K562 (cell line): Measurements from ENCODE around the gene THAP8. TPM values are rescaled to one million over a fixed set of nuclear protein-coding genes. Genes with fewer than 3 reads are reported as not detected.

Source experiments
- ATAC-seq: fragments of 200-7000 bp; cut with Tn5 transposase; 3 replicates; pipeline ENCODE4 v1.9.1; 2020; ENCODE audit warnings: moderate library complexity
- BruUV-seq: library from RNA; stranded (reverse); fragments of 400-500 nt; replicated peaks from 2 replicates; lab custom pipeline; 2021; lab: Mats Ljungman, UMichigan
- CTCF ChIA-PET: fragments of 300-600 bp; formaldehyde crosslinking; extraction: SDS; loops from one replicate; lab custom pipeline; 2021; ENCODE audit warnings: low intra/inter-chr PET ratio; lab: Yijun Ruan, JAX
- POLR2A ChIA-PET: fragments of 300-600, 350-650 bp; sonication (Branson Sonifier 250); formaldehyde crosslinking; extraction: SDS; loops from one replicate; lab custom pipeline; 2021; ENCODE audit warnings: antibody characterized with exemption, inconsistent platforms; lab: Yijun Ruan, JAX
- DNase-seq, 4 experiments: peaks; one replicate each; pipeline versions ENCODE4 v3.0.0 to v3.0.0-alpha.2; 2011 to 2018; ENCODE audit warnings: low spot score in 3 of 4, mixed read lengths in 3 of 4; ENCODE audit errors: extremely low read depth in 1 of 4
- FAIRE-seq: peaks from 2 replicates; lab custom pipeline; 2011; peaks lifted over from hg19 to GRCh38; lab: Jason Lieb, UNC
- H2AFZ ChIP-seq: 2 replicates; pipeline ENCODE4 v1.6.0; 2011; ENCODE audit warnings: low read depth, low read length, control low read depth, inconsistent platforms
- H3K27ac ChIP-seq: fragments of 200-600 bp; 3 replicates; pipeline ENCODE4 v1.8.0; 2011; ENCODE audit warnings: low read depth, mild to moderate bottlenecking, control low read depth, inconsistent platforms, low read length, moderate library complexity, mixed read lengths; ENCODE audit errors: extremely low read depth
- H3K27me3 ChIP-seq, 2 experiments: fragments of 300-600 bp in 1 of 2; 2 replicates in 1 of 2; 3 replicates in 1 of 2; pipeline versions ENCODE4 v1.6.0 to v1.8.0; 2011; ENCODE audit warnings: inconsistent platforms in 2 of 2, low read length in 2 of 2, mild to moderate bottlenecking in 1 of 2, mixed read lengths in 1 of 2, moderate library complexity in 1 of 2; ENCODE audit not compliant: control insufficient read depth in 2 of 2, insufficient read depth in 2 of 2
- H3K36me3 ChIP-seq: fragments of 300-600 bp; 3 replicates; pipeline ENCODE4 v1.8.0; 2011; ENCODE audit warnings: mild to moderate bottlenecking, low read length, inconsistent platforms; ENCODE audit not compliant: control insufficient read depth, insufficient read depth
- H3K4me1 ChIP-seq, 2 experiments: fragments of 200-600 bp in 1 of 2; replicated peaks in 1 of 2; 2 replicates in 1 of 2; 3 replicates in 1 of 2; pipeline versions ENCODE4 v1.5.1 to v1.8.0; 2011; ENCODE audit warnings: inconsistent platforms in 2 of 2, low read length in 2 of 2, mild to moderate bottlenecking in 1 of 2, mixed read lengths in 1 of 2, moderate library complexity in 1 of 2; ENCODE audit not compliant: control insufficient read depth in 2 of 2, insufficient read depth in 2 of 2
- H3K4me2 ChIP-seq: 2 replicates; pipeline ENCODE4 v1.6.1; 2011; ENCODE audit warnings: low read length, control low read depth, inconsistent platforms, mixed read lengths; ENCODE audit not compliant: insufficient read depth
- H3K4me3 ChIP-seq: fragments of 200-600 bp; sonication (generic), shearing (Covaris generic); 2 replicates; pipeline ENCODE4 v1.5.1; 2016; ENCODE audit warnings: control low read depth, inconsistent platforms
- H3K79me2 ChIP-seq: fragments of 200-600 bp; 3 replicates; pipeline ENCODE4 v1.8.0; 2011; ENCODE audit warnings: low read length, inconsistent platforms; ENCODE audit not compliant: control insufficient read depth, insufficient read depth
- H3K9ac ChIP-seq, 2 experiments: 2 replicates each; pipeline versions ENCODE4 v1.6.0 to v1.6.1; 2011; ENCODE audit warnings: low read depth in 2 of 2, low read length in 2 of 2, control low read depth in 1 of 2, inconsistent platforms in 1 of 2, mild to moderate bottlenecking in 1 of 2, mixed read lengths in 1 of 2; ENCODE audit not compliant: insufficient read depth in 1 of 2
- H3K9me1 ChIP-seq: one replicate; pipeline ENCODE4 v1.6.0; 2011; ENCODE audit warnings: inconsistent platforms, mild to moderate bottlenecking, low read length, moderate library complexity; ENCODE audit not compliant: control insufficient read depth, insufficient read depth
- H3K9me3 ChIP-seq: replicated peaks from 2 replicates; pipeline ENCODE4 v1.5.1; 2011; ENCODE audit warnings: low read depth, low read length, inconsistent platforms; ENCODE audit not compliant: control insufficient read depth, insufficient read depth
- H4K20me1 ChIP-seq: replicated peaks from 2 replicates; pipeline ENCODE4 v1.6.1; 2011; ENCODE audit warnings: low read length, inconsistent platforms, mixed read lengths; ENCODE audit not compliant: control insufficient read depth, insufficient read depth
- CHD2 ChIP-seq: IDR thresholded peaks from 2 replicates; pipeline ENCODE4 v1.6.1; 2011; ENCODE audit warnings: low read depth, low read length
- HMGN3 ChIP-seq: IDR thresholded peaks from 2 replicates; pipeline ENCODE4 v1.6.1; 2011; ENCODE audit warnings: borderline replicate concordance, low read depth, mild to moderate bottlenecking, mixed read lengths, low read length; ENCODE audit not compliant: insufficient read length; ENCODE audit errors: extremely low read depth
- NFXL1 ChIP-seq: fragments of 450-650 bp; formaldehyde crosslinking; IDR thresholded peaks from 2 replicates; pipeline ENCODE4 v1.4.0; 2021; ENCODE audit warnings: mild to moderate bottlenecking
- NR2F6 ChIP-seq: fragments of 450-650 bp; formaldehyde crosslinking; IDR thresholded peaks from 2 replicates; pipeline ENCODE4 v1.4.0; 2020; ENCODE audit warnings: mild to moderate bottlenecking
- YBX1 ChIP-seq: fragments of 450-650 bp; IDR thresholded peaks from 2 replicates; pipeline ENCODE4 v1.7.1; 2016; ENCODE audit warnings: mild to moderate bottlenecking
- ZBTB1 ChIP-seq: sonication (generic); formaldehyde crosslinking; IDR thresholded peaks from 2 replicates; pipeline ENCODE4 v1.8.1; 2023; ENCODE audit warnings: missing genetic modification reagents, low read depth, mild to moderate bottlenecking, borderline replicate concordance
- ZNF586 ChIP-seq: fragments of 450-650 bp; formaldehyde crosslinking; conservative IDR thresholded peaks from 2 replicates; pipeline ENCODE4 v1.4.0; 2020; ENCODE audit warnings: mild to moderate bottlenecking, moderate library complexity
- WGBS: fragments of 100-300 bp; shearing (Covaris generic); methylation state at CpG from one replicate; pipeline ENCODE4 v1.1.6; 2016; ENCODE audit warnings: low coverage, mixed read lengths; ENCODE audit not compliant: insufficient coverage; ENCODE audit errors: missing lambda C conversion rate; 5-methylcytosine and 5-hydroxymethylcytosine counted together
- in situ Hi-C: fragments of 300-500 bp; cut with MboI; formaldehyde crosslinking; loops from 4 replicates; pipeline ENCODE4 v1.15.0; 2018; ENCODE audit warnings: inconsistent platforms, mixed read lengths
- intact Hi-C: fragments of 100-400 bp; cut with micrococcal nuclease; formaldehyde crosslinking; loops from 2 replicates; pipeline ENCODE4 v1.14.2; 2022
- polyA plus RNA-seq, 8 experiments: library from polyadenylated mRNA; depleted of rRNA in 4 of 8; stranded (reverse) in 5 of 8; unstranded in 3 of 8; fragments of >200 nt; fragmentation: Nextera tagmentation in 2 of 8; fragmentation: Illumina TruSeq in 1 of 8; extraction: Ambion mirVana in 2 of 8; extraction: Trizol in 1 of 8; gene quantifications; 2 replicates each; pipeline versions ENCODE4 v1.2.1 to v1.2.3, GENCODE V29; 2011 to 2014; ENCODE audit warnings: inconsistent platforms in 1 of 8, missing spikeins in 1 of 8
- total RNA-seq, 7 experiments: library from RNA; depleted of rRNA in 6 of 7; stranded (reverse); fragments of >200 nt in 6 of 7; fragmentation: Illumina TruSeq in 2 of 7; extraction: Trizol in 2 of 7; gene quantifications; 2 replicates each; pipeline versions ENCODE4 v1.2.1 to v1.2.3, GENCODE V29; 2011 to 2021; ENCODE audit warnings: low replicate concordance in 1 of 7
- TF ChIP-seq, protein P1 (sequence below): sonication (generic); formaldehyde crosslinking; IDR thresholded peaks from 2 replicates; pipeline ENCODE4 v1.9.0; 2022; ENCODE audit warnings: mild to moderate bottlenecking, missing genetic modification reagents
- TF ChIP-seq, protein P2 (sequence below): sonication (generic); formaldehyde crosslinking; IDR thresholded peaks from 2 replicates; pipeline ENCODE4 v1.8.1; 2023; ENCODE audit warnings: mild to moderate bottlenecking, missing genetic modification reagents

Gene THAP8
- total and polyA plus RNA-seq, 9 of the 15 experiments (the other 6 are each of a cell fraction or from before 2014, with no cell fraction given): 0.11 to 2.0 (median 0.94) TPM

DNA sequence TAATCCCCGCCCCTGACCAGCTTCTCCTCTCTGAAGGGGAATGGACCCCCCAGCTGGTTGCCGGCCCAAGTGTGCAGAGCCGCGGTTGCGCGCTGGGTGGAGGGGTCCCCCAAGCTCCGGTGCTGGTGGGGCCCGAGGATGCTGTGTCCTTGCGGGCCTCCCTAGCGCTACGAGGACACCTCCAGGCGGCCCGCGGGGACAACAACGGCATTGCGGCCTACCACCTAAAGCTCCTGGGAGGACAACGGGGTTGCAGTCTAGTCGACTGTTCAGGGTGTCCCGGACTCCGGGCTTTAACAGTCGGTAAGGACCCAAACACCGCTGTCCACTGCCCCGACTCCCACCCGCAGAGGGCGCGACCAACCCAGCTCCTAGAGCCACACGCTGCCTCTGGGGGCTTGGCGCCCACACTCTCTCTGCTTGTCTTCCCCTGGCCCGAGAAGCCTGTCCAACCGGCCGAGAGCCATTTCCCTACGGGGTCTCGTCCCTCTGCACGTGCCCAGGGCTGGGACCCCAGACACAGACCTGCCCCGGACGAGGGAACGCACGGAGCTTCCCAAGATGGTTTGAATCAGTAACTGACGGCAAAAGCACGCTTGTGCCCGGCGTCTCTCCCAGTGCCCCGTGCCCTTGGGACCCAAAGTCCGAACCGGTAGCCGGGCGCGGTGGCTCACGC lies 60.0 kb downstream of the THAP8 start:
- WGBS: 98% methylated on average over 38 of the region's 49 CpGs
- Histone ChIP-seq H3K4me2 (no peak overlapping the region), H3K9me1 (peaks cover 3% of the 10 kb centered on the region), H3K27me3 (no peaks in the 10 kb centered on the region), H4K20me1 (peaks cover 4% of the 10 kb centered on the region; the same call in 1 of the 2 replicates), H3K4me3 (no peak overlapping the region), H2AFZ (no peak overlapping the region), H3K9me3 (no peaks in the 10 kb centered on the region), H3K36me3 (peaks cover 12% of the 10 kb centered on the region; the same call in 1 of the 3 replicates), H3K27ac (no peak overlapping the region), H3K4me1 (peaks cover 9 to 29% of the 10 kb centered on the region in 2 experiments; a peak in 4 of 5 replicates), H3K9ac (peak overlapping the region in 1 of 2 experiments; percentile 28; a peak in 1 of 4 replicates), H3K79me2 (peaks cover 25% of the 10 kb centered on the region)
- FAIRE-seq: no peak
- intact Hi-C loops: loop anchor here (10.0 kb wide), 1 partner anchor 121 kb away; the partner anchor contains the start of genes OVOL3, POLR2I and TBCB
- DNase-seq: no peak
- TF ChIP-seq HMGN3 (peak; percentile 6), CHD2 (no peak), YBX1 (no peak), ZBTB1 (CRISPR knock-in tag) (no peak), NR2F6 (no peak), NFXL1 (CRISPR knock-in tag) (no peak), ZNF586 (CRISPR knock-in tag) (no peak)
- TF ChIP-seq, protein P1, sequence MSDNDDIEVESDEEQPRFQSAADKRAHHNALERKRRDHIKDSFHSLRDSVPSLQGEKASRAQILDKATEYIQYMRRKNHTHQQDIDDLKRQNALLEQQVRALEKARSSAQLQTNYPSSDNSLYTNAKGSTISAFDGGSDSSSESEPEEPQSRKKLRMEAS (CRISPR knock-in tag): 0 out of 2 replicates have a peak, but pooled peaks have one; percentile 14
- TF ChIP-seq, protein P2, sequence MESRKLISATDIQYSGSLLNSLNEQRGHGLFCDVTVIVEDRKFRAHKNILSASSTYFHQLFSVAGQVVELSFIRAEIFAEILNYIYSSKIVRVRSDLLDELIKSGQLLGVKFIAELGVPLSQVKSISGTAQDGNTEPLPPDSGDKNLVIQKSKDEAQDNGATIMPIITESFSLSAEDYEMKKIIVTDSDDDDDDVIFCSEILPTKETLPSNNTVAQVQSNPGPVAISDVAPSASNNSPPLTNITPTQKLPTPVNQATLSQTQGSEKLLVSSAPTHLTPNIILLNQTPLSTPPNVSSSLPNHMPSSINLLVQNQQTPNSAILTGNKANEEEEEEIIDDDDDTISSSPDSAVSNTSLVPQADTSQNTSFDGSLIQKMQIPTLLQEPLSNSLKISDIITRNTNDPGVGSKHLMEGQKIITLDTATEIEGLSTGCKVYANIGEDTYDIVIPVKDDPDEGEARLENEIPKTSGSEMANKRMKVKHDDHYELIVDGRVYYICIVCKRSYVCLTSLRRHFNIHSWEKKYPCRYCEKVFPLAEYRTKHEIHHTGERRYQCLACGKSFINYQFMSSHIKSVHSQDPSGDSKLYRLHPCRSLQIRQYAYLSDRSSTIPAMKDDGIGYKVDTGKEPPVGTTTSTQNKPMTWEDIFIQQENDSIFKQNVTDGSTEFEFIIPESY: peak; percentile 60; the same call in 1 of the 2 replicates
- BruUV-seq: no TSS peak
- ChIA-PET CTCF (no interaction called here), POLR2A (no interaction called here)
- in situ Hi-C loops: no loop called here
- no peak for ATAC-seq
